H4 (cell line): Measurements from ENCODE around the gene ARMH1. TPM values are rescaled to one million over a fixed set of nuclear protein-coding genes. Genes with fewer than 3 reads are reported as not detected.
"Not testable (repeated sequence)": the region's sequence is repeated elsewhere in the genome, so short reads cannot be mapped to it uniquely, and the experiment has no call there.

ENCODE experiments used
- DNase-seq: peaks from one replicate; pipeline ENCODE4 v3.0.0-alpha.2; 2015; ENCODE audit warnings: low spot score
- total RNA-seq: library from RNA; depleted of rRNA; stranded (reverse); fragments of >200 nt; shearing (Covaris generic); gene quantifications from 2 replicates; pipeline ENCODE4 v1.2.3, GENCODE V29; 2014

ARMH1 gene
- total RNA-seq, 1 experiment from 2014 or later, result not detected

DNA sequence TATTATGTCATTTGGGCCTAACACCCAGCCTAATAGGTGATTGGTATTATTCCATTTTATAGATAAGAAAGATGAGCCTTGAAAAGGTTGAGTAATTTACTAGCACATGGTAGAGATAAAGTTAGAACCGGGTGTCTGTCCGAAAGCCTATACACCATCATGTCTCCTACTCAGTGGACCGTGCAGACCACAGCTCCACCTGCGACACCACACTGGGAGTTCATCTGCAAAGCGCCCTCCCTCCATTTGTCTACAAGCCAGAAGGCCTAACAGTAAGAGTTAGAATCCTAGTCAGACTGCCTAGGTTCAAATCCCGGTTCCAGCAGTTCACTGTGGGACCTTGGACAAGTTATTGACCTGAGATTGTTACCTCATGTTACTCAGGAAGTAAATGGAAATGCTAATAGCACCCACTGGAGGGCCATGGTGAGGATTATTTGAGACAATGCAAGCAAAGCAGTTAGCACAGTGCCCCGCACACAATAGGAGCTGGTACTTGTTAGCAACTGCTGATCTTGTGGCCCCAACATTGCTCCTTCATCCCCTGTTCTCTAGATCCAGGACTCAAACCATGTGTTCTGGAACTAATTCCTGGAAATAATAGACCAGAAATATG is 20.5 kb downstream of the ARMH1 start:
- no peak for DNase-seq

DNA sequence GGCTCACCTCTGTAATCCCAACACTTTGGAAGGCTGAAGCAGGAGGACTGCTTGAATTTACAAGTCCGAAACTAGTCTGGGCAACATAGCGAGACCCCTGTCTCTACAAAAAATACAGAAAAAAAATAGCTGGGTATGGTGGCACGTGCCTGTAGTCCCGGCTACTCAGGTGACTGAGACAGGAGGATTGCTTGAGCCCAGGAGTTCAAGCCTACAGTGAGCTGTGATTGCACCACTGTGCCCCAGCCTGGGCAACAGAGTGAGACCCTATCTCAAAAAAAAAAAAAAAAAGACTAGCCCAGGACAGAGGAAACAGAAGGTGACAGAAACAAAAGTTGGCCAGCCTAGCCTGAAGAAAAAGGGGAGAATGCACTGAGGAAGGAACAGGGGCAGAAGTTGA is 21.2 kb downstream of the ARMH1 start:
- DNase-seq, result no peak

DNA sequence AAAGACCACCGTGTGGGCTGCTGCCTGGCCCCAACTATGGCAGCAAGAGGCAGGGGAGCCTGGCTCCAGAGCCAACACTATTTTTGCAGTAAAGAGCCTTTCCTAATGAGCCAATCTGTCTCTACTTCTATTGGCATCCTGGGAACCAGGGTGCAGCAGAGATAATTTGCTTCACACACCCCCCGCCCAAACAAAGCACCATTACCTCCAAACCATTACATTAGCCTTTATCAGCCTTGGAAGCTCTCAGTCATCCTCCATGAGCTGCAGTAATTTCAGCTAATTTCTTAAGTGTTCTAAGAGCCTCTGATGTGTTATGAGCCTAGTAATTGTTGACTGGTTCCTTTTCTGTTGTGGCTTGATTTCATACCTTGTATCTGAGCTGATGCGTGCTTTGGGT is 21.6 kb downstream of the ARMH1 start:
- no peak for DNase-seq

DNA sequence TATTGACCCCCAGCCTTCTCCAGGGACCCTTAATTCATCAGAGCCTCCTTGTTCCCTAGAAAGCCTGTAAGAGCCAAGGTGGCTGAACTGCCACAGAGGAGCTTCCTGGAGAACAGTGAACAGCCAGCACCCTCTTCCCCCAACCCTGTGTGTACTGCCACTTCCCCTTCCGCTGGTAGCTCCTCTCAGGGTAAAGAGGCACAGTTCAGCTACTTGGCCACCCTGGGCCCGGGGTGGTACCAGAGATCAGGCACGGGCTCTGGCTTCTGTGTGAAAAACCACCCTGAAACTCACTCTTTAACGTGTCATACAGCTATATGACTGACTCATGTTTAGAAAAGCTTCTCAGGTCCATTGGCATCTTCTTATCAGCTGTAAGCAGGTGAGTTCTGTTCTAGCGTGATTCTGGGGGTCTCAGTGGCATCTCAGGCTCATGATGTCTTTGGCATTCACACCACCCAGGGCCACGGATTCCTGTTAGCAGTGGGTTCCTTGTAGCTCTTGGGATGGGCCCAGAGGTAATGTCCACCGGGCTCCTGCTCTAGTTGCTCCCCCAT is 22.4 kb downstream of the ARMH1 start:
- DNase-seq, result no peak

DNA sequence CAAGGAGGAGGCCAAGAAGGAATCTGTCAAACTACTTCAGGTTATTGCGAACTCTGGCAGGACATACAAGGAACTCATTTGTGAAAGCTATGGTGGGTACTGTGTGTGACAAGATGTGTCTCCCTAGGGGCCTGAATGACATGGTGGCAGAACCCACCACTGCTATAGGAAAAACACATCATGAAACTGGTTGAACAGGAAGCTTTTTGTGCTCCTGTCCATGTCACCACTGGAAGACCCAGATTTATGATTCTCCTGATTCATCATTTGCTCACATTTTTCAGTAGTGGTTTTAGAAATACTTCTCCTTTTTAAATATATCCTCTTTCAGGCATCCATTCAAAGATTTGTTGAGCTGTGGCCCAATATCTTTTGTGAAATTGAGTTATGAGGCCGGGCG is 23.6 kb downstream of the ARMH1 start:
- DNase-seq, result no peak

DNA sequence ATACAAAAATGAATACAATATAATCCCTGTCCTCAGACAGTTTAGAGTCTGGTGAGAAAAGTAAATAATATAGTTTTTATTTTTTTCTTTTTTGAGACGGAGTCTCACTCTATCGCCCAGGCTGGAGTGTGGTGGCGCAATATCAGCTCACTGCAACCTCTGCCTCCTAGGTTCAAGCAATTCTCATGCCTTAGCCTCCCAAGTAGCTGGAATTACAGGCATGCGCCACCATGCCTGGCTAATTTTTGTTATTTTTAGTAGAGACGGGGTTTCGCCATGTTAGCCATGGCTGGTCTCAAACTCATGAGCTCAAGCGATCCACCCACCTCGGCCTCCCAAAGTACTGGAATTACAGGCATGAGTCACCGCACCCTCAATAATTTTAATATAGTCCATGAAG is 24.9 kb downstream of the ARMH1 start:
- not testable (repeated sequence) for DNase-seq

DNA sequence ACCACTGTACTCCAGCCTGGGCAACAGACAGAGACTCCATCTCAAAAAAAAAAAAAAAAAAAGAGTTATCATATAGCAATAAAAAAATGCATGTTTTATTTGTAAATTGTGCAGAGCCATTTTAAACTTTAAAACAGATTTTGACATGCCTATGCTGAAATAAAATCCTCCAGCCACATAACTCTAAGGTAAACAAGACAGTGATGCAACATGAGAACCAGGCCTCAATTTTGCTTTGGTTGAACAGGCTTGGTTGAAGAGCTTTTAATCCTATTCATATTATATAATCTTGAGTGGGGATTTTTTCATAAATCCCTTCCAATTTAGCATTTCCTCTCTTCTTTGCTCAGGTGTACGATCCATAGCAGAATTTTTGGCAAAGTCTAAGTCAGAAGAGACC is 26.1 kb downstream of the ARMH1 start:
- no peak for DNase-seq

DNA sequence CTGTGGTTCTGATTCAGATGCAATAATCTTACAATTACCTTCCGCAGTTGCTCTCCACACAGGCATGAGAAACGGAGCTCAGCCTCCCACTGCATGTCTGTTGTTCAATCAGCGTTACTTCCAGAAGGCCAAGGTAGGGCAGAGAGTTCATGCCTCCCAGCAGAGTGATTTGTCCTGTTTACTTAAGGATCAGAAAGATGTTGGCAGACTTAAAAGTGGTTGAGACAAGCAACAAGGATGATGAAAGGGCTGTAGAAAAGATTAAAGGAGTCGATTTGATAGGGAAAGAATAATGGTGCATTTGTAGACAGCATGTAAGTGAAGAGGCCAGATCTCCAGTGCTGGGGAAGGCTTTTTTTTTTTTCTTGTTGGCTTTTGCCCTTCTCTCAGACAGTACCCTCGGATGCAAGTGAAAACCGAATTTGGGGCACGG is 26.6 kb downstream of the ARMH1 start:
- DNase-seq, result no peak

DNA sequence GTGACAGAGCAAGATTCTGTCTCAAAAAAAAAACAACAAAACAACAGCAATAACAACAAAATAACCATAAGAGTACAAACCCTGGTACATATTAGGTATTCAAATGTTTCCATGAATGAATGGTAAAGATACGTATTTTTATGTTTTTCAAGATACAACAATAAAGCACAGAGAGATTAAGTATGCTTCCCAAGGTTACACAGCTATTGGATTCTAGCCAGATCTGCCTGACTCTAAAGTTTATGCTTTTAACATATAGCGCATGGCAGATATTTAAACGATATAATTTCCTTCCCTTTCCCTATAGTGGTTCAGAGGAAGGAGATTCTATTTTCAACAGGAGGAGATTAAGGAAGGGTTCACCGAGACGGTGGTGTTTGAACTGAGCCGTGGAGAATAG is 31.0 kb downstream of the ARMH1 start:
- no peak for DNase-seq

DNA sequence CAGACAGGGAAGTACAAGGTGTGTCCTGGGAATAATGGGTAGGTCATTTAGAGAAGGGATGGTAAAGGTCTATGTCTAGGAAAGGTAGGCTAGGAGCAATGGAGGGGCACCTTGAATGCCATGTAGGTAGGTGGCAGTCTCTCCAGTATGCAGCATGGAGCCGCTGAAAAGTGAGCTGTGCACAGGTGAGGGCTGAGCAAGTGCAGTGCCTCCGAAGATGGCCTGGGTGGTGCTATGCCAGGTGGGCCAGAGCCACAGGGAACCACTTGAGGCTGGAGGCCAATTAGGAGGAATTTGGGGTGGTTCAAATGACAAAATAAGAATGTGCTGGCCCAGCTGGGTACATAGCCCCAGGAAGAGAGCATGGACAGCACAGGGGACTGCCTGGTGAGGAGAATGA is 31.4 kb downstream of the ARMH1 start:
- no peak for DNase-seq

DNA sequence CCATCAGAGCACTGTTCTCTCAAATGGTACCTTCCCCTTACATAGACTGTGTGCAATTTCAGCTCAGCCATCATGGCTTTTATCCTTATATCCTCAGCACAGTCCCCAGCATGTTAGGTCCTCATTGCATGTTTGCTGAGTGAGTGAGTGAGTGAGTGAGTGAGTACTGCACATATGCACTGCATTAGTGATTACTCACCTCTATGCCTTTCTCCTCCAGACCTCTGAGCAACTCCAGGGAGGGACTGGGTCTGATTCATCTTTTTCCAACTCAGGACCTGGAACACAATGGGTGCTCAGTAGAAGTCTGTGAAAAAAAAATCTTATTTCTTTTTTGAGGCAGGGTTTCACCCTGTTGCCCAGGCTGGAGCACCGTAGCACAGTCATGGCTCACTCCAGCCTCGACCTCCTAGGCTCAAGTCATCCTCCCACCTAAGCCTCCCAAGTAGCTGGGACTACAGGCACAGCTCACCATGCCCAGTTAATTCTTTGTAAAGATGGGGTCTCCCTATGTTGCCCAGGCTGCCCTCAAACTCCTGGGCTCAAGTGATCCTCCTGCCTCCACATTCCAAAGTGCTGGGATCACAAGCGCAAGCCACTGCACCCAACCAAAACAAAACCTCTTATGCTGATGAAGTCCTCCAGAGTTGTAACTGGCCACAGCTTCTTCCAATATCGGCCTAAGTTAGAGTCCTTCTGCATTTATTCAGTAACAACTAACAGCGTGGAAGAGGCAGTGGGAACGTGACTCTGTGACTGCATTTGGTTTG is 32.8 kb downstream of the ARMH1 start:
- DNase-seq, result peak; percentile 63

DNA sequence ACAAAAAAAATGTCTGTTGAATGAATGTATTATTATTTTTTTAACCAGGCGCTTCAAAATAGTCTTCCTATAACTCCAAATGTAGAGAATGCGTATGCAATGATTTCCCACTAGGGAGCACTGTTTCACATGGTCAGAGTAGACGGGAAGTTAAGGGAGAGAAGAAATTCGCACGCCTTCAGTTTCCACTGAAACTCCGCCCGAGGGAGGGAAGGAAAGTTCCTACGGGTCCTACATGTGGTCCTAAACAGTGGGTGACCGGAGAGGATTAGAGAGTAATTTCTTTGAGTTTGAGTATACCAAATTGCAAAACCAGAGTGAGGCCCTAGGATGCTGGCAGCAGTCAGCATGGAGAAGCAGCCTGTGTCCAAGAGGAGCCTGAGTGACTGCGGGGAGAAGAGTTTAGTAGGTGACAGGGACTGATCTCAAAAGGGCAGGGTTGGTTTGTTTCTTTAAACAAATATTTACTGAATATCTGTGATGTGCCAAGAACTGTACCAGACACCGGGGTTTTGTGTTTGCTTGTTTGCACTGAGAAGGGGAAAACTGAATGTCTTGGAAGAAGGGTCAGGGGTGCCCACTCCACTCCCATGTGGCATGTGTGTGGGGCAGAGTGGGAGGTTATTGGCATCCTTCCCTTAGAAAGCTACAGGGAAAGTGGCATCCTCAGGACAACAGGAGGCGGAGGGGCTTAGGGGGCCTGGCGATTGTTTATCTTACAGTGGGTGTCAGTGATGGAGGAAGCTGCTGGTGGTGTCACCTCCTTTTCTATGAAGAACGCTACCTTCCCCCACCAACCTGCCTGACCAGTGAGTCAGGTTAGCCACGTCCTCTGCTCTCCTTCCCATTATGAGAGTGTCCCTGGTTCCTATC is 33.7 kb downstream of the ARMH1 start:
- DNase-seq, result peak; percentile 71

DNA sequence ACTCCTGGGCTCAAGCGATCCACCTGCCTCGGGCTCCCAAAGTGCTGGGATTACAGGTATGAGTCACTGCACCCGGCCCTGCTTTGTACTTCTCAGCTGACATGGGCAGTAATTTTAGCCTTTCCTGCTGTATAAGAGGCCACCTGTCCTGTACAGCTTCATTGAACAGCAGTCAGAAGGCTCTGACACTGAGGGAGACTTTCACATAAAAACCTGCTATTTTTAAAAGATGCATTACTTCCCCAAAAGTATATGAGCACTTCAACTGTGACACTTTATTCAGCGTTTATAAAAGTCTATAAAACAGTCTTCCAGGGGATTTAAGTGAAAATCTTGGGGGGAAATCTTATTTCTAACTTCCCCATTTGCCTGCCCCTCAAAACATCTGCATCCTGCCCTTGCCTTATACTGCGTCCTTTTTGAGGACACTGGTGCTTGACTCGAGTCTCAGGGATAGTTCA is 38.8 kb downstream of the ARMH1 start:
- DNase-seq, result no peak

DNA sequence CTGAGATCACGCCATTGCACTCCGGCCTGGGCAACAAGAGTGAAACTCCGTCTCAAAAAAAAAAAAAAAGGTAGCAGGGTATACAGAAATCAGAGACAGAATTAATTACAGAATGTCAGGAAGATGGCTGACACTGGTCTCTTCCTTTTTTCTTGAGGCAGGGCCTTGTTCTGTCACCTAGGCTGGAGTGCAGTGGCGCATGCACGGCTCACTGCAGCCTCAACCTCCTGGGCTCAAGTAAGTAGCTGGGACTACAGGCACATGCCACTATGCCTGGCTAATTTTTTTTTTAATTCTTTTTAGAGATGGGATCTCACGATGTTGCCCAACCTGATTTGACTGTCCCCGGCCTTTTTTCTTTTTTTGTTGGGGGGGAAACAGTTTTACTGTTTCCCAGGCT is 40.0 kb downstream of the ARMH1 start:
- DNase-seq, result no peak

DNA sequence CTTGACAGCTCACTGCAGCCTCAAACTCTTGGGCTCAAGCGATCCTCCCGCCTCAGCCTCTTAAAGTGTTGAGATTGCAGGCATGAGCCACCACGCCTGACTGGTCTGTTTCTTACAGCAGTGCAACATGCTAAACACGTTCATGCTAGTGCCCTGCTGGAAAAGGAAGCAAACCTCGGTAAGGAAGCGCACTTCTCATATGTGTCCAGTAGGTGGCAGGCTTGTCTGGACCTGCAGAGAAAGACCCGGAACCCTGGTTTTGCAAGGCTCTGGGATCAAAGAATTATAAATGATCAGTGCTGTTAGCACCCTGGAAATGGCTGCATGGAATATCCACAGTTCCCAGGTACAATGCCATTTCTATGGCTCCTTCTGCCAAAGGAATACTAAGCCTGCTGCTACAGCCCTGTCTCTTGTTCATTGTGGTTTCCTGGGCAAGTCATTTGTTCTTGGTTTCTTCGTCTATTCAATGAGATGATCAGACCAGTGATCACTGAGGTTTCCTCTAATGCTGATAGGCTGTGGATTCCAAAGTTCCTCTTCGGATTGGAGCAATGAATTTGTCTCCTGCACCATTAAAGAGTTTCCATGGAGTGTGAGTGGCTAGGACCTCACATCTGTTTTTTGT is 40.5 kb downstream of the ARMH1 start:
- peak; percentile 74 for DNase-seq

DNA sequence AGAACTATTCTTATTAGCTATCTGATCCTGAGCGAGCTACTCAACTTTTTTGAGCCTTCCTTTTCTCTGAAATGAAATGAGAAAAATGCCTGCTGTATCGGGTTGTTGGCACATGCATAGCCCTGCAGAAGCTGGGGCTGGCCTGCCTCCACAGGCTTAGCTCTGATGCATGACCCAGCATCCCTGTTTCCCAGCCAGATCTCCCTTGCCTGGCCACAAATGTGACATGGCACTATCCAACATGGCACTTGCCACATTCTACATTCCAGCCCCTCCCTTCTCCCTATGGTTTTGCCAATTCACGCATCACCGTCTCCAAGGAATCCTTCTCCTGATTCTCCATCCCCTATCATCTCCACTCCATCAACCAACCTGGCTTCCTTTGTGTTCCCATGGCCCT is 42.6 kb downstream of the ARMH1 start:
- DNase-seq, result no peak

DNA sequence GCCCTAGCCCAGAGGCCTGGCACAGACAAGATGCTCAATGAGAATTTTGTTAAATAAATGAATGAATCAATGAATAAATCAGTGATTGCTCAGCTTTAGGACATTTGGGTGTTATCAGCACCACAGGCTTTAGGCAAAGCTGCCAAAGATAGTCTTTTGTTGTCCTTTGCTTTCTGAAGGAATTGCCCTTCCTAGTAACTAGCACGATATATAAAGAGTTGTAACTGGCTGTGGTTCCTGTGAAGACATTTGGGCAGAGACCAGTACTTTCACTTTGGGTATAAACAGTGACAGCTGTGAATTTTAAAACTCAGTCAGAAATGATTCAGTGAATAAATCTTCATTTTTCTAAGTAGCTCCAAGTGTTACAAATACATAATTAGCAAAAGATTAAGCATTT is 43.1 kb downstream of the ARMH1 start:
- no peak for DNase-seq

DNA sequence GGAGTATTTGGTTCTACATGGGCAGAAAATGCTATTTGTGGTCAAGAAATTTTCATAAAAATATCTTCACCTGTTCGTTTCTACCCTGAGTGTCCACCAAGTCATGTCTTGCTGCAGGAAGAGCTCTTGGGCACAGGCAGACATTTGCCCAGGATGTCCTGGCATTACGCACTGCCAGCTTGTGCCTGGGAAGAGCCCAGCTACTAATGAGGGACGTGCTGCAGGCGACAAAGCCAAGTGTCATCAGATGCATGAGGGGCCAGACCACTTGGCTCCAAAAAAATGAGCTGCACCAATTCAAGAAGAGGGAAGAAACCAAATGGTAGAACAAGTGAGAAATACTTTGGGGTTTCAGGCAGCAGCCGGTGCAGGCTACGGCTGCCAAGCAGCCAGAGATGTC is 43.6 kb downstream of the ARMH1 start:
- no peak for DNase-seq

DNA sequence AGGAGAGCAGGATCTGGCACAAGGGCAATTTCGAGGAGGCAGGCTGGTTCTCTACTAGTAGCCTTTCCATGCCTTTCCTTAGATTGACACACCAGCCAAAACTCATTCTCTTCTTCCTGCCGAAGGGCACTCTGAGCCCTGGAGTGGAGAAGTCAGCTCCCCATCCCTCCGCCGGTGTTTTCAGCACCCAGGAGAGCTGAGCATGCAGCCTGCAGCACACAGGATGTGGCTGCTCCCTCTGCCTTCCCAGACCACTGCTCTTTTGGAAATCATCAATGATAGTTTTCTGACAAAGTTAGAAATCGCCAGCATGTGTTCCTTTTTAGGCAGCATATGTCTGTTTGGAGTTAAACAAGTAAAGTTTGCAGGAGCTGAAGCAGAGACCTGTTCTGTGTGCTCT is 44.8 kb downstream of the ARMH1 start:
- no peak for DNase-seq

DNA sequence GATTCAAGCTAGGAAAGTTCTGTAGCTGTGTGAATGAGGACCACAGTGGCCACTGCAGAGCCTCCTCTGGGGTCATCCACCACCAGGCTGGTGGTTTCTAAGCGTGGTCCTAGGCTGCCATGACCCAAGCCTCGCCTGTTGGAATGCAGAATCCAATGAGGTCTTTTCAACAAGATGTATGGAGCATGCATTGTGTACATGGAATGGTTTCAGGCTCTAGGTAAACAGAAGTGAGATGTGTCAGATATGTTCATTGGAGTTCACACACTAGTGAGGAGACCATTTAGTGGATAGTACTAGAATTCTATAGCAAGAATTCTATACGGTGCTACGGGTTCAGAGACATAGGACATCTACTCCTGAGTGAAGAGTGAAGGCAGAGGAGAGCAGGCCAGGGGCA is 45.8 kb downstream of the ARMH1 start:
- no peak for DNase-seq

DNA sequence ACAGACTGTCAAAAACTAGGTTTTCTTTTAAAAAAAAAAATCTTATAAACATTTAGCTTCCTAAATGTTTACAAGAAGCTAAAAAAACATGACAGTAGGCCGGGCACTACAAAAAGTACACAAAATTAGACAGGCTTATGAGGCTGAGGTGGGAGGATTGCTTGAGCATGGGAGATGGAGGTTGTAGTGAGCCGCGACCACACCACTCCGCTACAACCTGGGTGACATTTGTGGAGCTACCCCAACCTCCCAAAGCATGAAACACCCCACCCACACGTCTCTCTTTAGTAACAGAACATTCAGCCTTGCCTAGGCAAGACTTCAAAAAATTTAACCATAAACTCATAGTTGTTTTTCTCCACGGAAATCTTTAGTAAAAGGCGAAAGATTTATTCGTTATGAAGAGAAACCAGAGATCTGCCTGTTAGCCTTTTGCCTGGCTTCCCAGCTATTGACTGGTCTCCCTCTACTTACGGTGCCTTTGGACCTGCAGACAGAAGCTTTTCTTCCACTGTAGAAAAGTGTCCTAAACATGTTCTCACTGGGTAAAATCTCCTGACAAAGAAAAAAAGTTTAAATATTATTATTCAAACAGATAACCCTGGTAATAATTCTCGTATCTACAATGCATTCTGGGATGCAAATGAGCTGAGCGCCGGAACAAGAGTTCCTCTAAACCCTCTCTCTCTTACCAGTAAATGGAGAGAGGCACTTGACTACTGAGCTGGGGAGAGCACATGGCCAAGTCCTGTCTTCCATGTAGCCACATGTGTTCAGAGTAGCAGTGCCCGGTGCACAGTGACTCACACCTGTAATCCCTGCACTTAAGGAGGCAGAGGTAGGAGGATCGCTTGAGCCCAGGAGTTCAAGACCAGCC is 47.2 kb downstream of the ARMH1 start:
- DNase-seq, result peak; percentile 98
